Measurements from ENCODE around the gene BSDC1. TPM values are rescaled to one million over a fixed set of nuclear protein-coding genes. Genes with fewer than 3 reads are reported as not detected.

Gene BSDC1
- total and polyA plus RNA-seq, 10 of the 15 experiments (the other 5 are each of a cell fraction or from before 2014, with no cell fraction given) = 3.0 to 39.7 (median 22.8) TPM

- TF ChIP-seq ZNF592 (IDR thresholded peaks at IDR 0.05) (no peak), TARDBP (IDR thresholded peaks at IDR 0.05; ENCODE audit: borderline replicate concordance) (peak; percentile 34; the same call in 1 of the 2 replicates), USF1 (IDR thresholded peaks at IDR 0.05; ENCODE audit: borderline replicate concordance, extremely low read length, insufficient read depth, low read depth, low read length) (no peak), HDAC6 (IDR thresholded peaks at IDR 0.05; ENCODE audit: unreplicated experiment) (no peak), ZBTB11 (CRISPR knock-in tag; IDR thresholded peaks at IDR 0.05) (no peak), NRF1 (conservative IDR thresholded peaks at IDR 0.05; ENCODE audit: low read depth, low read length) (peak; percentile 27; the same call in 1 of the 2 replicates), ELK1 (IDR thresholded peaks at IDR 0.05; ENCODE audit: low read depth, low read length) (peak; percentile 21; the same call in 1 of the 2 replicates), ZZZ3 (IDR thresholded peaks at IDR 0.05; ENCODE audit: control insufficient read depth, insufficient read length, low read depth) (no peak), CBX5 (IDR thresholded peaks at IDR 0.05; ENCODE audit: low read depth) (peak; percentile 90), MAX (IDR thresholded peaks at IDR 0.05; ENCODE audit: low read depth, low read length) (no peak; the same call in 1 of the 2 replicates), IRF3 (IDR thresholded peaks at IDR 0.05) (0 out of 2 replicates have a peak, but pooled peaks have one; percentile 19), SREBF1 (IDR thresholded peaks at IDR 0.05; ENCODE audit: low read length) (peak; percentile 65), MTA2 (IDR thresholded peaks at IDR 0.05; ENCODE audit: low read depth) (peak; percentile 86), KLF5 (IDR thresholded peaks at IDR 0.05; ENCODE audit: partially characterized antibody) (peak; percentile 70), IRF5 (IDR thresholded peaks at IDR 0.05; ENCODE audit: borderline replicate concordance) (no peak), ZNF274 (IDR thresholded peaks at IDR 0.05; ENCODE audit: insufficient read depth, insufficient read length) (no peak)
These were observed at the start of gene BSDC1 (continued) for GRCh38 chr1:32394141-32394889.

All from GM12878 (cell line).